Gastrocnemius medialis (tissue), 4 donors: ENCODE data around the gene CCL22.

Source experiments
- CTCF ChIP-seq, 5 experiments: fragments of 450-650 bp in 3 of 5; fragments of 200-600 bp in 2 of 5; sonication (generic) in 2 of 5; IDR thresholded peaks in 4 of 5; conservative IDR thresholded peaks in 1 of 5; 1 replicate in 4 of 5; 2 replicates in 1 of 5; pipeline ENCODE4 v1.5.1; 2016 to 2019; ENCODE audit warnings: antibody characterized with exemption in 5 of 5, mild to moderate bottlenecking in 3 of 5, moderate library complexity in 3 of 5
- POLR2A ChIP-seq, 2 donors: fragments of 450-650 bp; IDR thresholded peaks; one replicate each; pipeline ENCODE4 v1.6.1; 2017; ENCODE audit warnings: antibody characterized with exemption in 2 of 2, mild to moderate bottlenecking in 2 of 2, moderate library complexity in 2 of 2

DNA sequence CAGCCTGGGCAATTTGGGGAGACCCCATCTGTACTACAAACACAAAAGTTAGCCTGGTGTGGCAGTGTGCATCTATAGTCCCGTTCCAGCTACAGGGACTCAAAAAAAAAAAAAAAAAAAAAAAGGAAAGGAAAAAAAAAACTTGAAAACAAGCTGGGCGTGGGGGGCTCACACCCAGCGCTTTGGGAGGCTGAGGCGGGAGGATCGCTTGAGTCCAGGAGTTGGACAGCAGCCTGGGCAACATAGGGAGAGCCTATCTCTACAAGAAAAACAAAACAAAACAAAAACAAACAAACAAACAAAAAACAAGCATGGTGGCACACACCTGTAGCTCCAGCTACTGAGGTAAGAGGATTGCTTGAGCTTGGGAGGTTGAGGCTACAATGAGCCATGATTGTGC, 33.1 kb downstream of the CCL22 start:
- TF ChIP-seq CTCF (IDR thresholded peaks at IDR 0.05 in 4 of 5, conservative IDR thresholded peaks at IDR 0.05 in 1 of 5) (no peak), POLR2A (IDR thresholded peaks at IDR 0.05) (no peak)
